ENCODE data around the gene ZHX3.

Gene ZHX3

GRCh38 chr20:41261790-41262717, 55.5 kb downstream of the ZHX3 start:
- in situ Hi-C loops (cut with HindIII; ENCODE audit: low pct_ligation_motif_present, low sequenced_read_pairs) = no loop called here
- no peak overlapping the region for H3K4me3 ChIP-seq (ENCODE audit: low read depth, low read length)
- TF ChIP-seq CTCF (IDR thresholded peaks at IDR 0.05; ENCODE audit: low read depth, low read length, missing control alignments) = no peak
- DNase-seq = no peak
- no peak overlapping the region for H3K27ac ChIP-seq
- H3K27me3 ChIP-seq (replicated peaks) = no peaks in the 10 kb centered on the region
- H3K36me3 ChIP-seq (replicated peaks) = no peaks in the 10 kb centered on the region

- in situ Hi-C loops (cut with HindIII; ENCODE audit: low pct_ligation_motif_present, low sequenced_read_pairs) = no loop called here
- TF ChIP-seq CTCF (IDR thresholded peaks at IDR 0.05; ENCODE audit: low read depth, low read length, missing control alignments) = no peak
- Histone ChIP-seq H3K27me3 (replicated peaks) (no peaks in the 10 kb centered on the region), H3K27ac (no peak overlapping the region), H3K36me3 (replicated peaks) (no peaks in the 10 kb centered on the region), H3K4me3 (ENCODE audit: low read depth, low read length) (no peak overlapping the region)
- DNase-seq = no peak
Measured at GRCh38 chr20:41261260-41261659, 56.3 kb downstream of the ZHX3 start.

- no peak for DNase-seq
- in situ Hi-C loops (cut with HindIII; ENCODE audit: low pct_ligation_motif_present, low sequenced_read_pairs) = no loop called here
- Histone ChIP-seq H3K27ac (no peak overlapping the region), H3K27me3 (replicated peaks) (no peaks in the 10 kb centered on the region), H3K4me3 (ENCODE audit: low read depth, low read length) (no peak overlapping the region), H3K36me3 (replicated peaks) (no peaks in the 10 kb centered on the region)
- no peak for TF ChIP-seq CTCF (IDR thresholded peaks at IDR 0.05; ENCODE audit: low read depth, low read length, missing control alignments)
Measured at GRCh38 chr20:41260734-41261220, 56.8 kb downstream of the ZHX3 start.

GRCh38 chr20:41259309-41259708, 58.2 kb downstream of the ZHX3 start:
- in situ Hi-C loops (cut with HindIII; ENCODE audit: low pct_ligation_motif_present, low sequenced_read_pairs) = no loop called here

GRCh38 chr20:41258474-41258873, 59.1 kb downstream of the ZHX3 start:
- peak; percentile 20 for DNase-seq
- no peak for TF ChIP-seq CTCF (IDR thresholded peaks at IDR 0.05; ENCODE audit: low read depth, low read length, missing control alignments)

More at GRCh38 chr20:41259309-41259708, 58.2 kb downstream of the ZHX3 start:
- no peak overlapping the region for H3K4me3 ChIP-seq (ENCODE audit: low read depth, low read length)
- no peak for DNase-seq
- H3K27me3 ChIP-seq (replicated peaks) = no peaks in the 10 kb centered on the region
- TF ChIP-seq CTCF (IDR thresholded peaks at IDR 0.05; ENCODE audit: low read depth, low read length, missing control alignments) = no peak
- no peaks in the 10 kb centered on the region for H3K36me3 ChIP-seq (replicated peaks)
- H3K27ac ChIP-seq = no peak overlapping the region

More at GRCh38 chr20:41258474-41258873, 59.1 kb downstream of the ZHX3 start:
- Histone ChIP-seq H3K27ac (no peak overlapping the region), H3K36me3 (replicated peaks) (no peaks in the 10 kb centered on the region), H3K4me3 (ENCODE audit: low read depth, low read length) (no peak overlapping the region), H3K27me3 (replicated peaks) (no peaks in the 10 kb centered on the region)
- in situ Hi-C loops (cut with HindIII; ENCODE audit: low pct_ligation_motif_present, low sequenced_read_pairs) = no loop called here

Data from brain microvascular endothelial cell (primary cell).